Brain microvascular endothelial cell (primary cell): ENCODE results near the gene FPGS.

Experiments
- DNase-seq: peaks from one replicate; pipeline ENCODE4 v3.0.0-alpha.2; 2020
- H3K27ac ChIP-seq: fragments of 250-450 bp; sonication (Bioruptor Pico); 2 replicates; pipeline ENCODE4 v1.5.1; 2020; ENCODE audit warnings: mild to moderate bottlenecking, moderate library complexity
- H3K27me3 ChIP-seq: fragments of 250-450 bp; sonication (Bioruptor Pico); replicated peaks from 2 replicates; pipeline ENCODE4 v1.5.1; 2020; ENCODE audit warnings: mild to moderate bottlenecking
- H3K36me3 ChIP-seq: fragments of 250-450 bp; sonication (Bioruptor Pico); replicated peaks from 2 replicates; pipeline ENCODE4 v1.5.1; 2020; ENCODE audit warnings: mild to moderate bottlenecking
- H3K4me3 ChIP-seq: 2 replicates; pipeline ENCODE4 v1.5.1; 2011; ENCODE audit warnings: low read depth, mild to moderate bottlenecking, control low read depth, low read length, moderate library complexity
- CTCF ChIP-seq: IDR thresholded peaks from 2 replicates; pipeline ENCODE4 v1.5.1; 2011; ENCODE audit warnings: low read depth, mild to moderate bottlenecking, moderate library complexity, low read length, control low read depth, inconsistent platforms; ENCODE audit errors: missing control alignments
- in situ Hi-C: cut with HindIII; loops from 2 replicates; pipeline ENCODE4 v1.10.0; 2017; ENCODE audit warnings: low sequenced_read_pairs, low pct_ligation_motif_present

The FPGS gene

DNA sequence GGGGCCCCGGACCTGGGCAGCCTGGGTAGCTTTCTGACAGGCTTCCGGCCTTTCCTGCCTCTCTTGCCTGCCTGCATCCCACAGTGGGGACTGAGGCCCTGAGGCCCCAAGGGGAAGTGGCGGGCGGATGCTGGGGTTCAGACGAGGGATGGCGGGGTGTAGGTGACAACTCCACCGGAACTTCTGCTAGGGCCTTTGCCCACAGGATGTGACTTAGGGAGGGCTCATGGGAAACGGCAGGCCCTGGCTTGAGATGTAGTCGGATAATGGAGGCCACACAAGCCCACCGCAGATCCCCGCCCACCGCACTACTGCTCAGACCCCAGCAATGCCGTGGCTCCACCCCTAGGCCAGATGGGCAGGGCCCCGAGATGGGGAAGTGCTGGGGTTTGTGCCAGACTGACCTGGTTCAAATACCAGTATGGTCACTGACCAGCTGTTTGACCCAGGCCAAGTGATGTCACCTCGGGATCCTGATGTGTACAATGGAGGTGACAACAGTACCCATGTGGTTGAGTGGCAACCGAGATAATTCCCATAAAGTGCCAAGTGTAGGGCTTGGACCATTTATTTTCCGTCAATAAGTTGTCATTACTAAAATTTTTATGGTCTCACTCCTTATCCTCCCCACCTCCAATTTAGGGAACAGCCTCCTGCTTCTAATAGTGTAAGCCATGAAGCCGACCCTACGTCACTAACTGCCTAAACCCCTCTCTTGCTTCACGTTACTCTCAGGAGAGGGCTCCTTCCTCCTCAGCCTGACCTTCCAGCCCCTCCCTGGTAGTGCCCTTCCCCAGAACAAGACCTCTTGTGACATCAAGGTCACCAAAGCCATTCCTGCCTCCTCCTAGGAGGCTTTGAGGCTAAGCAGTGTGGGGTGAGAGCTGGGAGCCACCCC lies 19.3 kb upstream of the FPGS start:
- no peak overlapping the region for H3K4me3 ChIP-seq

DNA sequence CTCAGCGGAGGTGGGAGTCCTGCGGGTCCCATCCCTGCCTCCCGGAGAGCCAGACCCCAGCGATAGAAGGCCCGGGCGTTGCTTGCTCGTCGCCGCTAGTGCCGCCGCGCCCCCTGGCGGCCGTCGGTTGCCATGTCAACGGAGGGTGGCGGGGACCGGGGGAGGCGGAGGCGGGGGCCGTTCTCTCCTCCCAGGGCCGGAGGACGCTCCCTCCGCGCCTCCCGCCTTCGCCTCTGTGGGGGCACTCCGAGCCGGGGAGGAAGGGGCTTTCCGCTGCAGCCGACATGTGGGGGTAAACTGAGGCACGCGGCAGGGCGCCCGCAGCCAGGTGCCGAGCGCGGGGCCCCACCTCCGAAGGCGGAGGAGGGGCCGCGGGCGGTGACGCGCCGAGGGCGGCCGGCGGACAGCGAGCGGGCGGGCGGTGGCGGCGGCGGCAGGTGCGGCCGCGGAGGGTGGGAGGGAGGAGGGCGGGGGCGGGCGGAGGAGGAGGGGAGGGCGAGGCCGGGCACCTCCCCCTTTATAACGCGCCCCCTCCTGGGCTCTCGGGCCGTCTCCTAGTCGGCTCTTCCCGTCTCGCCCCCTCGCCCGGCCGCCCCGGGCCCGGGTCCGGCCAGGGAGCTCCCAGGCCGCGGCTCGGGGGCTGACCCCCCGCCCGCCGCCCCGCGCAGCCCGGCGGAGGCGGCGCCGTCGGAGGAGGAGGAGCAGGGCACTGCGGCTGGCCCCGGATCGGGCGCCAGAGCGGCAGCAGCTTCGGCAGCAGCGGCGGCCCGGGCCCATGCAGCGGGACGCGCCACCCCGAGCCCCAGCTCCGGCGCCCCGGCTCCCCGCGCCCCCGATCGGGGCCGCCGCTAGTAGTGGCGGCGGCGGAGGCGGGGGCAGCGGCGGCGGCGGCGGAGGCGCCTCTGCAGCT lies 17.4 kb upstream of the FPGS start:
- peak overlapping the region; percentile 94 for H3K27ac ChIP-seq
- DNase-seq: peak; percentile 57
- TF ChIP-seq CTCF: peak; percentile 76
- peak overlapping the region; percentile 63 for H3K4me3 ChIP-seq
- in situ Hi-C loops: no loop called here
- no peaks in the 10 kb centered on the region for H3K27me3 ChIP-seq
- peaks cover 37% of the 10 kb centered on the region for H3K36me3 ChIP-seq

More for the DNA sequence above, 19.3 kb upstream of the FPGS start:
- in situ Hi-C loops: no loop called here
- Histone ChIP-seq H3K36me3 (peaks cover 19% of the 10 kb centered on the region), H3K27me3 (no peaks in the 10 kb centered on the region), H3K27ac (no peak overlapping the region)
- no peak for TF ChIP-seq CTCF
- no peak for DNase-seq

- DNase-seq: peak; percentile 80
- Histone ChIP-seq H3K27ac (peak within 1 kb of the TSS; percentile 94), H3K4me3 (peak within 1 kb of the TSS; percentile 87), H3K27me3 (no peaks in the 10 kb centered on the region), H3K36me3 (peaks cover 46% of the 10 kb centered on the region)
- in situ Hi-C loops: no loop called here
- no peak for TF ChIP-seq CTCF
These were observed 16.5 kb upstream of the FPGS start, which contains the start of gene CDK9 for GRCh38 chr9:127785933-127786772. TSS of gene CDK9 (plus strand) at chr9:127786034. CDS start at chr9:127786149, 115 bp downstream.

DNA sequence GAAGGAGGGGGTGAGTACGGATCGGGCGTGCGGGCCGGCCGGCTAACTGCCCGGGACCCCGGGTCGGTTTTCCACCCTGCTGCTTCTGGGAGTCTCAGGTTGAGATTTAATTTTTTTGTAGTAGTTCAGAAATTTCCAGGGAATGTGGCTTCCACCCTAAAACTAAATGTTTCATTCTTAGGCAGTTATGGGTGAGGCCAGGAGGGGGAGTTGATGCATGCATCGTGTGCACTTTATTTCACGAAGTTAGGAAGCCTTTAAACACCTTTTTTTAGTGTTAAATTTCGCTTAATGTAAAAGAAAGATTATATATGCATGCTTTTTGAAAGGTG lies 15.9 kb upstream of the FPGS start:
- no peak for DNase-seq
- H3K27ac ChIP-seq: peak overlapping the region; percentile 94
- no peaks in the 10 kb centered on the region for H3K27me3 ChIP-seq
- H3K4me3 ChIP-seq: peak overlapping the region; percentile 87
- H3K36me3 ChIP-seq: peaks cover 51% of the 10 kb centered on the region
- in situ Hi-C loops: no loop called here
- peak; percentile 67 for TF ChIP-seq CTCF

- H3K27ac ChIP-seq: no peak overlapping the region
- peaks cover 61% of the 10 kb centered on the region for H3K36me3 ChIP-seq
- no peak for DNase-seq
- in situ Hi-C loops: no loop called here
- no peak overlapping the region for H3K4me3 ChIP-seq
- H3K27me3 ChIP-seq: no peaks in the 10 kb centered on the region
- TF ChIP-seq CTCF: no peak
These were observed 14.2 kb upstream of the FPGS start for GRCh38 chr9:127788337-127789011.
